Heart left ventricle (tissue), 13 donors: Measurements from ENCODE around the gene TARBP2.

Source experiments
- POLR2A ChIP-seq, 2 donors: fragments of 450-650 bp; IDR thresholded peaks; one replicate each; pipeline ENCODE4 v1.6.1; 2017; ENCODE audit warnings: antibody characterized with exemption in 2 of 2, mild to moderate bottlenecking in 2 of 2, moderate library complexity in 2 of 2
- TF ChIP-seq, protein P1 (sequence below), 12 donors: fragments of 200-600 bp; sonication (generic) in 4 of 12; IDR thresholded peaks; one replicate each; pipeline versions ENCODE4 v1.5.0 to v1.8.0; 2018 to 2022; ENCODE audit warnings: antibody characterized with exemption in 12 of 12, mild to moderate bottlenecking in 5 of 12
- donor health status: ischemic (EF 13 %, LVEDD 7.1; RV severe dilation, severe dysfunction).
- donor health status: DM: no; HTN: yes; CAD: no.
- donor health status: DM: no; HTN: no; CAD: no.
- donor health status: ischemic (EF 25% LVEDD 6.9; RV normal size, moderate dysfunction).
- donor health status: ischemic (EF 25% LVEDD 5.7; RV mildly dilated, moderate dysfunction).
- donor health status: ischemic (EF 35%, LVEDD 5.7; RV mildly dilated, moderate dysfunction).
- donor health status: nonischemic (EF 11% LVEDD 7.7; RV severe dilation, severe dysfunction).
- donor health status: DM: yes; HTN: yes; CAD: no.
- donor health status: PGD.
- donor health status: ischemic (EF 29% LVEDD 5.4; RV normal size, mild dysfunction).
- donor health status: nonischemic (EF 23%, LVEDD 6.1; RV moderate dilation, normal function).

- TF ChIP-seq, protein P1, sequence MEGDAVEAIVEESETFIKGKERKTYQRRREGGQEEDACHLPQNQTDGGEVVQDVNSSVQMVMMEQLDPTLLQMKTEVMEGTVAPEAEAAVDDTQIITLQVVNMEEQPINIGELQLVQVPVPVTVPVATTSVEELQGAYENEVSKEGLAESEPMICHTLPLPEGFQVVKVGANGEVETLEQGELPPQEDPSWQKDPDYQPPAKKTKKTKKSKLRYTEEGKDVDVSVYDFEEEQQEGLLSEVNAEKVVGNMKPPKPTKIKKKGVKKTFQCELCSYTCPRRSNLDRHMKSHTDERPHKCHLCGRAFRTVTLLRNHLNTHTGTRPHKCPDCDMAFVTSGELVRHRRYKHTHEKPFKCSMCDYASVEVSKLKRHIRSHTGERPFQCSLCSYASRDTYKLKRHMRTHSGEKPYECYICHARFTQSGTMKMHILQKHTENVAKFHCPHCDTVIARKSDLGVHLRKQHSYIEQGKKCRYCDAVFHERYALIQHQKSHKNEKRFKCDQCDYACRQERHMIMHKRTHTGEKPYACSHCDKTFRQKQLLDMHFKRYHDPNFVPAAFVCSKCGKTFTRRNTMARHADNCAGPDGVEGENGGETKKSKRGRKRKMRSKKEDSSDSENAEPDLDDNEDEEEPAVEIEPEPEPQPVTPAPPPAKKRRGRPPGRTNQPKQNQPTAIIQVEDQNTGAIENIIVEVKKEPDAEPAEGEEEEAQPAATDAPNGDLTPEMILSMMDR (IDR thresholded peaks at IDR 0.05): no peak
- no peak for TF ChIP-seq POLR2A (IDR thresholded peaks at IDR 0.05)
Measured at GRCh38 chr12:53532524-53533445, 31.7 kb downstream of the TARBP2 start.
